Adrenal gland (tissue), 12 donors: ENCODE results near the gene MFN2. TPM values are rescaled to one million over a fixed set of nuclear protein-coding genes. Genes with fewer than 3 reads are reported as not detected.

Experiments used
- DNase-seq, 7 donors: peaks; one replicate each; pipeline ENCODE4 v3.0.0-alpha.2; 2019 to 2020
- H3K27ac ChIP-seq, 5 donors: fragments of 200-600 bp; sonication (generic) in 4 of 5; 1 replicate in 3 of 5; 2 replicates in 2 of 5; pipeline versions ENCODE4 v1.5.1 to v1.8.0; 2016 to 2020; ENCODE audit warnings: mild to moderate bottlenecking in 1 of 5
- H3K27me3 ChIP-seq: fragments of 200-600 bp; 2 replicates; pipeline ENCODE4 v1.8.0; 2021
- H3K36me3 ChIP-seq, 2 donors: fragments of 200-600 bp; replicated peaks in 1 of 2; 1 replicate in 1 of 2; 2 replicates in 1 of 2; pipeline versions ENCODE4 v1.5.1 to v1.8.0; 2018 to 2022
- H3K4me1 ChIP-seq, 2 donors: fragments of 200-600 bp; replicated peaks in 1 of 2; 1 replicate in 1 of 2; 2 replicates in 1 of 2; pipeline versions ENCODE4 v1.5.1 to v1.8.0; 2018 to 2021
- H3K4me3 ChIP-seq, 4 donors: fragments of 200-600 bp; sonication (generic) in 3 of 4; one replicate each; pipeline ENCODE4 v1.5.1; 2016 to 2018
- H3K9me3 ChIP-seq, 3 donors: fragments of 200-600 bp; sonication (generic) in 1 of 3; replicated peaks in 1 of 3; 1 replicate in 2 of 3; 2 replicates in 1 of 3; pipeline versions ENCODE4 v1.5.1 to v1.8.0; 2016 to 2021
- CTCF ChIP-seq, 6 experiments: fragments of 450-650 bp in 4 of 6; fragments of 200-600 bp in 2 of 6; sonication (generic) in 1 of 6; IDR thresholded peaks; 1 replicate in 5 of 6; 2 replicates in 1 of 6; pipeline versions ENCODE4 v1.5.1 to v1.8.0; 2016 to 2021; ENCODE audit warnings: antibody characterized with exemption in 6 of 6, mild to moderate bottlenecking in 2 of 6, moderate library complexity in 1 of 6
- POLR2A ChIP-seq, 2 donors: fragments of 450-650 bp; IDR thresholded peaks; one replicate each; pipeline ENCODE4 v1.6.1; 2017; ENCODE audit warnings: antibody characterized with exemption in 2 of 2, mild to moderate bottlenecking in 2 of 2, moderate library complexity in 1 of 2
- WGBS, 4 donors: extraction: QIAGEN DNeasy Blood & Tissue Kit in 2 of 4; methylation state at CpG; one replicate each; pipeline versions ENCODE4 v1.1.5 to v1.1.7; 2013 to 2017; 5-methylcytosine and 5-hydroxymethylcytosine counted together
- intact Hi-C, 2 donors: fragments of 100-400 bp; cut with DNase I; formaldehyde crosslinking; loops; one replicate each; pipeline versions ENCODE4 v1.14.1 to v1.15.0; 2022 to 2023
- polyA plus RNA-seq, 3 donors: library from polyadenylated mRNA; stranded (reverse); fragments of 200-250 nt in 2 of 3; fragments of 350-450 nt in 1 of 3; fragmentation: Illumina TruSeq in 1 of 3; extraction: RNeasy Lipid Tissue Mini Kit (QIAGEN cat#74804) in 1 of 3; gene quantifications; one replicate each; pipeline ENCODE4 v1.2.3, GENCODE V29; 2013 to 2014
- total RNA-seq, 9 donors: library from RNA; depleted of rRNA in 4 of 9; stranded (reverse); fragments of >200 nt in 4 of 9; fragments of 120-200 nt in 1 of 9; fragmentation: NEBNext Ultra II Directional in 1 of 9; extraction: Animal tissue kit (Norgen Biotek cat#: 25700) in 1 of 9; gene quantifications; one replicate each; pipeline versions ENCODE4 v1.1.0 to v1.2.4, GENCODE V29; 2013 to 2023
- donor health status: healthy with polysubstance abuse.
- donor health status: Bipolar disorder and iron deficiency.
- donor health status: DM: yes; HTN: yes; CAD: no.
- donor health status: DM: no; HTN: no; CAD: no.
- donor health status: DM: no; HTN: no; CAD: no.
- donor health status: DM: yes; HTN: yes; CAD: no.

Gene MFN2
- total and polyA plus RNA-seq, 12 donors, result 26.6 to 103 (median 63.5) TPM

DNA sequence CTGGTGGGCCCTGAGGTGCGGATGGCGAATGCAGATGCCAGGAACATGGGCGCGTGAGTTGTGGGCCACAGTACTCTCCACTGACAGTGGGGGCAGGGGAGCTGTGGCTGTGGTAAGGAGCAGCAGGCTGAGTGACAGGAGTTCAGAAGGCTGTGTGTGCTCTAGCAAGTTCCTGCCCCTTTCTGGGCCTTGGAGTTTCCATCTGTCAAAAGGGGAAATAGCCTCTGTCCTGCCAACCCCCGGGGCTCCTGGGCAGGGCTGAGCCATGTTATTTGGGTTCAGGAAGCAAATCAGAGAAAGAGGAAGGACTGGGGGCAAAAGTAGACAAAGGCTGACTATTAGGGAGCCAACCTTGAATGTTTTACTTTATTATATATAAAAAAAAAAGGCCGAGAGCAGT lies 19.5 kb upstream of the MFN2 start:
- Histone ChIP-seq H3K4me1 (peaks cover 15 to 17% of the 10 kb centered on the region in 2 donors), H3K9me3 (no peaks in the 10 kb centered on the region), H3K4me3 (no peak overlapping the region), H3K27me3 (no peaks in the 10 kb centered on the region), H3K27ac (peak overlapping the region; percentile 42 to 75 (median 63)), H3K36me3 (peaks cover 0 to 67% of the 10 kb centered on the region in 2 donors)
- intact Hi-C loops, result loop anchor here (10.0 kb wide), 1 partner anchor 116 kb away; the partner anchor contains the start of gene NPPA (in 2 of the 2)
- 57 to 71% (median 66%) methylated on average over 6 of the region's 6 CpGs for WGBS, 4 donors
- TF ChIP-seq CTCF (IDR thresholded peaks at IDR 0.05), result no peak
- TF ChIP-seq POLR2A (IDR thresholded peaks at IDR 0.05), result no peak
- DNase-seq, result peak in 5 of 7 donors; percentile 18 to 61 (median 41)

DNA sequence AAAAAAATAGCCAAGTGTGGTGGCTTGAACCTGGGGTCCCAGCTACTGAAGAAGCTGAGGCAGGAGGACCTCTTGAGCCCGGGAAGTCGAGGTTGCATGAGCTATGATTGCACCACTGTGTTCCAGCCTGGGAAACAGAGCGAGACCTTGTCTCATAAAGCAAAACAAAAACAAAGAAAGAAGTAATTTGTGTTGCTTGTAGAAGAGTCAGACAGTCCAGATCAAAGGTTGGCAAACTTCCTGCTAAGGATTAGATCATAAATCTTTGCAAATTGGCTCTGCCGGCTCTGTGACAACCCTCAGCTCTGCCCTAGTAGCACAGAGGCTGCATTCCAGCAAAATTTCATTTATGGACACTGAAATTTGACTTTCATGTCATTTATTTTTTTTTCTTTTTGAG lies 19.0 kb upstream of the MFN2 start:
- no peak overlapping the region for H3K4me3 ChIP-seq
- intact Hi-C loops, result loop anchor here (10.0 kb wide), 1 partner anchor 116 kb away; the partner anchor contains the start of gene NPPA (in 2 of the 2)
- no peaks in the 10 kb centered on the region for H3K9me3 ChIP-seq
- TF ChIP-seq CTCF (IDR thresholded peaks at IDR 0.05) (no peak), POLR2A (IDR thresholded peaks at IDR 0.05) (no peak)
- peak overlapping the region; percentile 42 to 64 (median 58) for H3K27ac ChIP-seq
- DNase-seq, result peak; percentile 38 to 83 (median 69)
- peaks cover 0 to 71% of the 10 kb centered on the region in 2 donors for H3K36me3 ChIP-seq
- H3K27me3 ChIP-seq, result no peaks in the 10 kb centered on the region
- peaks cover 15 to 17% of the 10 kb centered on the region in 2 donors for H3K4me1 ChIP-seq
- WGBS, 4 donors, result 1 to 10% (median 9%) methylated on average over 4 of the region's 4 CpGs

DNA sequence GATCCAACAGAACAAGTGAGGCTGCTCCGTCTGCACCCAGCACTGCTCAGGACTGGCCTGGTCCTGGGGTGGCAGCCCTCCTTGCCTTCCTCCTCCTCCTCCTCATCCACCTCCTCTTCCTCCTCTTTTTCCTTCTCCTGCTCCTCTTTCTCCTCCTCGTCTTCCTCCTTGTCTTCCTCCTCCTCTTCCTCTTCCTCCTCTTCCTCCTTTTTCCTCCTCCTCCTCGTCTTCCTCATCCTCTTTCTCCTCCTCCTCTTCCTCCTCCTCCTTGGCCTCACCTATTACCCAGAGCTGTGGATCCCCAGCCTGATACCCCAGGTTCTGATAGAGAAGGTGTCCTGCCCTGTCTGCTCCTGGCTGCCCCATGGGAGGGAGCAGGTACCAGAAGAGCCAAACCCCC lies 16.6 kb upstream of the MFN2 start:
- DNase-seq, result no peak
- intact Hi-C loops, result loop anchor here (10.0 kb wide), 1 partner anchor 119 kb away; the partner anchor contains the start of gene NPPA (in 2 of the 2)
- peaks cover 15 to 17% of the 10 kb centered on the region in 2 donors for H3K4me1 ChIP-seq
- H3K4me3 ChIP-seq, result no peak overlapping the region
- WGBS, 4 donors, result 80 to 87% (median 84%) methylated on average over 3 of the region's 3 CpGs
- H3K36me3 ChIP-seq, result peaks cover 0 to 49% of the 10 kb centered on the region in 2 donors
- H3K9me3 ChIP-seq, result no peaks in the 10 kb centered on the region
- no peak overlapping the region for H3K27ac ChIP-seq
- TF ChIP-seq CTCF (IDR thresholded peaks at IDR 0.05), result no peak
- no peak for TF ChIP-seq POLR2A (IDR thresholded peaks at IDR 0.05)
- H3K27me3 ChIP-seq, result no peaks in the 10 kb centered on the region

GRCh38 chr1:11964656-11965055 lies 15.6 kb upstream of the MFN2 start:
- WGBS, 4 donors, result 80 to 96% (median 95%) methylated on average over 3 to 12 of the region's 12 CpGs
- no peak overlapping the region for H3K27ac ChIP-seq
- peaks cover 15 to 17% of the 10 kb centered on the region in 2 donors for H3K4me1 ChIP-seq
- no peaks in the 10 kb centered on the region for H3K27me3 ChIP-seq
- H3K36me3 ChIP-seq, result peaks cover 0 to 42% of the 10 kb centered on the region in 2 donors
- intact Hi-C loops, result loop anchor here (10.0 kb wide), 1 partner anchor 120 kb away; the partner anchor contains the start of gene NPPA (in 2 of the 2)
- no peak for DNase-seq
- H3K9me3 ChIP-seq, result no peaks in the 10 kb centered on the region
- no peak overlapping the region for H3K4me3 ChIP-seq
- TF ChIP-seq POLR2A (IDR thresholded peaks at IDR 0.05), result no peak
- no peak for TF ChIP-seq CTCF (IDR thresholded peaks at IDR 0.05)
